ENCODE measurements around the gene RRP9.

GRCh38 chr3:51953445-51953844, 11.7 kb upstream of the RRP9 start:
- no peak for TF ChIP-seq POLR2A (IDR thresholded peaks at IDR 0.05)
- no peak for TF ChIP-seq CTCF (IDR thresholded peaks at IDR 0.05)
